H1 (cell line): Measurements from ENCODE around the gene ASXL2. TPM values are rescaled to one million over a fixed set of nuclear protein-coding genes. Genes with fewer than 3 reads are reported as not detected.

Source experiments
- CTCF ChIA-PET: fragments of 300-600 bp; sonication (Branson Sonifier 250); formaldehyde crosslinking; loops from one replicate; lab custom pipeline; 2021; ENCODE audit not compliant: partially characterized antibody; lab: Charles Lee
- POLR2A ChIA-PET: fragments of 300-600 bp; sonication (Branson Sonifier 250); formaldehyde crosslinking; loops from one replicate; lab custom pipeline; 2021; ENCODE audit warnings: inconsistent platforms; ENCODE audit not compliant: partially characterized antibody; lab: Charles Lee
- DNase-seq, 2 experiments: peaks; one replicate each; pipeline versions ENCODE4 v3.0.0 to v3.0.0-alpha.2; 2010 to 2022; ENCODE audit warnings: low spot score in 2 of 2, low read depth in 1 of 2, mixed read lengths in 1 of 2
- FAIRE-seq: peaks from 2 replicates; lab custom pipeline; 2011; peaks lifted over from hg19 to GRCh38; lab: Jason Lieb, UNC
- H2AFZ ChIP-seq: 2 replicates; pipeline ENCODE4 v1.8.1; 2012; ENCODE audit warnings: low read length, inconsistent platforms
- H2AK5ac ChIP-seq: 2 replicates; pipeline ENCODE4 v1.6.1; 2013; ENCODE audit warnings: low read depth, low read length
- H2BK120ac ChIP-seq: replicated peaks from 2 replicates; pipeline ENCODE3; 2013; ENCODE audit warnings: low read depth, low read length, inconsistent platforms
- H2BK12ac ChIP-seq: 2 replicates; pipeline ENCODE4 v1.6.1; 2013; ENCODE audit warnings: low read depth, low read length
- H2BK15ac ChIP-seq: 2 replicates; pipeline ENCODE4 v1.6.1; 2013; ENCODE audit warnings: low read length
- H2BK20ac ChIP-seq: 2 replicates; pipeline ENCODE4 v1.6.1; 2013; ENCODE audit warnings: low read length
- H2BK5ac ChIP-seq: 2 replicates; pipeline ENCODE4 v1.6.1; 2013; ENCODE audit warnings: low read depth, low read length
- H3K14ac ChIP-seq: 2 replicates; pipeline ENCODE4 v1.6.1; 2013; ENCODE audit warnings: inconsistent platforms; ENCODE audit not compliant: insufficient read length
- H3K18ac ChIP-seq: 2 replicates; pipeline ENCODE4 v1.6.1; 2013; ENCODE audit warnings: low read length; ENCODE audit errors: extremely low read depth
- H3K23ac ChIP-seq: 2 replicates; pipeline ENCODE4 v1.6.1; 2013; ENCODE audit warnings: inconsistent platforms; ENCODE audit not compliant: insufficient read length
- H3K23me2 ChIP-seq: 2 replicates; pipeline ENCODE4 v1.6.1; 2013; ENCODE audit warnings: low read depth, low read length
- H3K27ac ChIP-seq: 2 replicates; pipeline ENCODE4 v1.6.1; 2011; ENCODE audit warnings: low read depth, low read length, inconsistent platforms
- H3K27me3 ChIP-seq, 4 experiments: replicated peaks in 1 of 4; 1 replicate in 1 of 4; 2 replicates in 3 of 4; pipeline versions ENCODE4 v1.6.1 to v1.8.1; 2011 to 2013; ENCODE audit warnings: low read length in 3 of 4, mild to moderate bottlenecking in 3 of 4, inconsistent platforms in 2 of 4, mixed read lengths in 2 of 4, moderate library complexity in 1 of 4; ENCODE audit not compliant: control insufficient read depth in 3 of 4, insufficient read depth in 3 of 4; ENCODE audit errors: extremely low read depth in 1 of 4
- H3K36me3 ChIP-seq, 4 experiments: 2 replicates each; pipeline versions ENCODE4 v1.6.1 to v1.8.1; 2011 to 2013; ENCODE audit warnings: mild to moderate bottlenecking in 4 of 4, low read length in 3 of 4, moderate library complexity in 2 of 4, control low read depth in 1 of 4, inconsistent platforms in 1 of 4; ENCODE audit not compliant: insufficient read depth in 4 of 4, control insufficient read depth in 2 of 4
- H3K4ac ChIP-seq: replicated peaks from 2 replicates; pipeline ENCODE3; 2013; ENCODE audit warnings: low read length, low read depth, mixed read lengths, inconsistent platforms; ENCODE audit not compliant: insufficient read length
- H3K4me1 ChIP-seq, 4 experiments: replicated peaks in 1 of 4; 1 replicate in 1 of 4; 2 replicates in 3 of 4; pipeline versions ENCODE4 v1.6.1 to v1.8.1; 2011 to 2013; ENCODE audit warnings: low read length in 3 of 4, inconsistent platforms in 2 of 4, mixed read lengths in 1 of 4; ENCODE audit not compliant: insufficient read depth in 4 of 4, control insufficient read depth in 3 of 4
- H3K4me2 ChIP-seq, 2 experiments: 2 replicates each; pipeline versions ENCODE4 v1.6.1 to v1.8.1; 2011 to 2013; ENCODE audit warnings: low read depth in 2 of 2, low read length in 2 of 2, control low read depth in 1 of 2, inconsistent platforms in 1 of 2, mild to moderate bottlenecking in 1 of 2; ENCODE audit not compliant: insufficient read depth in 1 of 2
- H3K4me3 ChIP-seq, 4 experiments: fragments of 200-600, 300-600 bp in 1 of 4; sonication (generic), shearing (Covaris generic), sonication (Bioruptor Twin) in 1 of 4; 2 replicates each; pipeline versions ENCODE4 v1.5.1 to v1.8.1; 2011 to 2016; ENCODE audit warnings: low read length in 4 of 4, low read depth in 3 of 4, control low read depth in 2 of 4, inconsistent platforms in 2 of 4, mild to moderate bottlenecking in 2 of 4, mixed read lengths in 1 of 4, moderate library complexity in 1 of 4; ENCODE audit not compliant: insufficient read depth in 2 of 4; ENCODE audit errors: extremely low read depth in 1 of 4
- H3K56ac ChIP-seq: replicated peaks from 2 replicates; pipeline ENCODE3; 2013; ENCODE audit warnings: low read depth, mild to moderate bottlenecking, mixed read lengths, low read length, inconsistent platforms; ENCODE audit not compliant: insufficient read length
- H3K79me1 ChIP-seq: 2 replicates; pipeline ENCODE4 v1.6.1; 2013; ENCODE audit warnings: low read depth, low read length, control low read depth
- H3K79me2 ChIP-seq, 2 experiments: 2 replicates each; pipeline versions ENCODE4 v1.6.1 to v1.8.1; 2012 to 2013; ENCODE audit warnings: low read length in 2 of 2, mild to moderate bottlenecking in 2 of 2, inconsistent platforms in 1 of 2; ENCODE audit not compliant: insufficient read depth in 2 of 2, control insufficient read depth in 1 of 2
- H3K9ac ChIP-seq, 4 experiments: replicated peaks in 1 of 4; 1 replicate in 1 of 4; 2 replicates in 3 of 4; pipeline versions ENCODE4 v1.6.1 to v1.8.1; 2011 to 2013; ENCODE audit warnings: low read depth in 3 of 4, low read length in 3 of 4, control low read depth in 2 of 4, mild to moderate bottlenecking in 2 of 4, moderate library complexity in 2 of 4, inconsistent platforms in 1 of 4; ENCODE audit errors: extremely low read depth in 1 of 4
- H3K9me3 ChIP-seq, 2 experiments: 2 replicates each; pipeline versions ENCODE4 v1.6.1 to v1.8.1; 2012 to 2013; ENCODE audit warnings: mild to moderate bottlenecking in 2 of 2, moderate library complexity in 2 of 2, control low read depth in 1 of 2, inconsistent platforms in 1 of 2, low read depth in 1 of 2, low read length in 1 of 2, mixed read lengths in 1 of 2; ENCODE audit not compliant: insufficient read depth in 2 of 2
- H4K20me1 ChIP-seq, 2 experiments: replicated peaks in 1 of 2; 2 replicates each; pipeline versions ENCODE3 to v1.8.1; 2011 to 2013; ENCODE audit warnings: inconsistent platforms in 2 of 2, low read length in 2 of 2, mild to moderate bottlenecking in 1 of 2; ENCODE audit not compliant: insufficient read depth in 2 of 2, control insufficient read depth in 1 of 2
- H4K5ac ChIP-seq: 2 replicates; pipeline ENCODE4 v1.6.1; 2013; ENCODE audit warnings: low read length, low read depth, mixed read lengths, inconsistent platforms; ENCODE audit not compliant: insufficient read length
- H4K8ac ChIP-seq: 2 replicates; pipeline ENCODE4 v1.8.0; 2013; ENCODE audit warnings: mild to moderate bottlenecking, moderate library complexity, low read length, inconsistent platforms; ENCODE audit not compliant: insufficient read depth; ENCODE audit errors: extremely low read depth
- H4K91ac ChIP-seq: replicated peaks from 2 replicates; pipeline ENCODE3; 2013; ENCODE audit warnings: low read length, mixed read lengths, inconsistent platforms; ENCODE audit not compliant: insufficient read length
- CEBPB ChIP-seq: IDR thresholded peaks from 2 replicates; pipeline ENCODE4 v1.6.1; 2012; ENCODE audit warnings: low read depth, low read length
- CREB1 ChIP-seq: IDR thresholded peaks from 2 replicates; pipeline ENCODE4 v1.6.1; 2012; ENCODE audit warnings: inconsistent platforms
- E2F6 ChIP-seq: IDR thresholded peaks from 2 replicates; pipeline ENCODE4 v1.6.1; 2012; ENCODE audit warnings: inconsistent platforms
- HDAC2 ChIP-seq, 2 experiments: fragments of 300-600 bp in 1 of 2; sonication (generic) in 1 of 2; IDR thresholded peaks; 2 replicates each; pipeline ENCODE4 v1.6.1; 2011 to 2012; ENCODE audit warnings: low read depth in 2 of 2, low read length in 2 of 2, mild to moderate bottlenecking in 2 of 2, moderate library complexity in 2 of 2, borderline replicate concordance in 1 of 2, inconsistent platforms in 1 of 2
- PHF8 ChIP-seq: fragments of 200-600 bp; sonication (generic); conservative IDR thresholded peaks from 2 replicates; pipeline ENCODE4 v1.7.1; 2012; ENCODE audit warnings: low read depth, mild to moderate bottlenecking, inconsistent platforms, low read length, moderate library complexity
- POU5F1 ChIP-seq: IDR thresholded peaks from 2 replicates; pipeline ENCODE4 v1.6.1; 2011; ENCODE audit warnings: low read depth, mild to moderate bottlenecking, low read length, moderate library complexity
- RBBP5 ChIP-seq: IDR thresholded peaks from 2 replicates; pipeline ENCODE4 v1.7.1; 2012; ENCODE audit warnings: low read depth, mild to moderate bottlenecking, inconsistent platforms, low read length, moderate library complexity, borderline replicate concordance
- TBP ChIP-seq: IDR thresholded peaks from 2 replicates; pipeline ENCODE4 v1.6.1; 2011; ENCODE audit warnings: low read depth, low read length, improper control_type of control experiment
- TEAD4 ChIP-seq: IDR thresholded peaks from 2 replicates; pipeline ENCODE4 v1.6.1; 2012; ENCODE audit warnings: low read depth, low read length, inconsistent platforms, mixed read lengths
- WGBS, 2 experiments: shearing (Covaris generic) in 1 of 2; methylation state at CpG; one replicate each; pipeline versions ENCODE4 v1.1.6 to v1.1.7; 2013 to 2015; ENCODE audit warnings: low lambda C conversion rate in 2 of 2, mixed read lengths in 2 of 2, inconsistent platforms in 1 of 2, low coverage in 1 of 2, missing lambda C conversion rate in 1 of 2; ENCODE audit not compliant: insufficient replicate concordance in 2 of 2, insufficient coverage in 1 of 2, insufficient read length in 1 of 2; ENCODE audit errors: extremely low coverage in 1 of 2, missing lambda C conversion rate in 1 of 2; 5-methylcytosine and 5-hydroxymethylcytosine counted together
- polyA plus RNA-seq, 7 experiments: library from polyadenylated mRNA; depleted of rRNA in 3 of 7; stranded (reverse) in 5 of 7; unstranded in 2 of 7; fragments of >200 nt in 5 of 7; fragments of 200-250 nt in 2 of 7; gene quantifications; 1 replicate in 5 of 7; 2 replicates in 1 of 7; 4 replicates in 1 of 7; pipeline versions ENCODE4 v1.2.1 to v1.2.3, GENCODE V29; 2011 to 2013; ENCODE audit warnings: missing spikeins in 2 of 7, mixed read lengths in 2 of 7
- total RNA-seq: library from RNA; stranded (reverse); fragmentation: NEBNext Ultra II Directional; extraction: Animal tissue kit (Norgen Biotek cat#: 25700); gene quantifications from 2 replicates; pipeline ENCODE4 v1.2.1, GENCODE V29; 2021
- TF ChIP-seq, protein P1 (sequence below), 3 experiments: IDR thresholded peaks; 1 replicate in 2 of 3; 2 replicates in 1 of 3; pipeline versions ENCODE4 v1.5.1 to v1.6.1; 2011; ENCODE audit warnings: low read length in 3 of 3, mild to moderate bottlenecking in 3 of 3, inconsistent platforms in 2 of 3, low read depth in 1 of 3, moderate library complexity in 1 of 3; ENCODE audit not compliant: insufficient read depth in 1 of 3; ENCODE audit errors: control extremely low read depth in 1 of 3

ASXL2 gene
- total and polyA plus RNA-seq, 2 of the 8 experiments (the other 6 are each of a cell fraction or from before 2014, with no cell fraction given), result 7.2 to 41.3 TPM

- H3K9ac ChIP-seq, result no peak overlapping the region
- no peak overlapping the region for H4K91ac ChIP-seq
- no peak overlapping the region for H3K56ac ChIP-seq
- H4K5ac ChIP-seq, result no peak overlapping the region
- no peak overlapping the region for H3K27ac ChIP-seq
- H3K23ac ChIP-seq, result no peak overlapping the region
- 89% methylated on average over 2 of the region's 2 CpGs; no CpG with 5 or more reads in 1 of the 2 experiments for WGBS, 2 experiments
- H2BK15ac ChIP-seq, result no peak overlapping the region
- no peaks in the 10 kb centered on the region for H3K23me2 ChIP-seq
- no peaks in the 10 kb centered on the region for H3K27me3 ChIP-seq
- no peak overlapping the region for H2BK12ac ChIP-seq
- H2AK5ac ChIP-seq, result no peak overlapping the region
- H3K79me1 ChIP-seq, result no peaks in the 10 kb centered on the region
- CTCF ChIA-PET, result interaction anchor here (1.3 to 5.2 kb wide), 3 partner anchors 9 to 102 kb away, joined by 3 to 46 read pairs (median 16); no protein-coding TSS in a partner anchor
- POLR2A ChIA-PET, result no interaction called here
- H4K20me1 ChIP-seq, result no peaks in the 10 kb centered on the region
- H3K9me3 ChIP-seq, result peaks cover 0 to 5% of the 10 kb centered on the region in 2 experiments; a peak in 1 of 4 replicates
- no peak overlapping the region for H3K4me2 ChIP-seq
- H4K8ac ChIP-seq, result no peak overlapping the region
- no peak overlapping the region for H3K14ac ChIP-seq
- no peaks in the 10 kb centered on the region for H3K4me1 ChIP-seq
- no peak overlapping the region for H3K4me3 ChIP-seq
- DNase-seq, result no peak
- H3K79me2 ChIP-seq, result no peaks in the 10 kb centered on the region
- no peaks in the 10 kb centered on the region for H3K36me3 ChIP-seq
- FAIRE-seq, result no peak
- no peak overlapping the region for H3K18ac ChIP-seq
- no peak overlapping the region for H2AFZ ChIP-seq
- H3K4ac ChIP-seq, result no peak overlapping the region
- no peak overlapping the region for H2BK5ac ChIP-seq
- H2BK120ac ChIP-seq, result no peak overlapping the region
- H2BK20ac ChIP-seq, result no peak overlapping the region
- TF ChIP-seq HDAC2 (IDR thresholded peaks at IDR 0.05; ENCODE audit: borderline replicate concordance in 1 of 2, low read depth in 2 of 2, low read length in 2 of 2), result no peak
- TF ChIP-seq, protein P1, sequence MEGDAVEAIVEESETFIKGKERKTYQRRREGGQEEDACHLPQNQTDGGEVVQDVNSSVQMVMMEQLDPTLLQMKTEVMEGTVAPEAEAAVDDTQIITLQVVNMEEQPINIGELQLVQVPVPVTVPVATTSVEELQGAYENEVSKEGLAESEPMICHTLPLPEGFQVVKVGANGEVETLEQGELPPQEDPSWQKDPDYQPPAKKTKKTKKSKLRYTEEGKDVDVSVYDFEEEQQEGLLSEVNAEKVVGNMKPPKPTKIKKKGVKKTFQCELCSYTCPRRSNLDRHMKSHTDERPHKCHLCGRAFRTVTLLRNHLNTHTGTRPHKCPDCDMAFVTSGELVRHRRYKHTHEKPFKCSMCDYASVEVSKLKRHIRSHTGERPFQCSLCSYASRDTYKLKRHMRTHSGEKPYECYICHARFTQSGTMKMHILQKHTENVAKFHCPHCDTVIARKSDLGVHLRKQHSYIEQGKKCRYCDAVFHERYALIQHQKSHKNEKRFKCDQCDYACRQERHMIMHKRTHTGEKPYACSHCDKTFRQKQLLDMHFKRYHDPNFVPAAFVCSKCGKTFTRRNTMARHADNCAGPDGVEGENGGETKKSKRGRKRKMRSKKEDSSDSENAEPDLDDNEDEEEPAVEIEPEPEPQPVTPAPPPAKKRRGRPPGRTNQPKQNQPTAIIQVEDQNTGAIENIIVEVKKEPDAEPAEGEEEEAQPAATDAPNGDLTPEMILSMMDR (IDR thresholded peaks at IDR 0.05; ENCODE audit: control extremely low read depth in 1 of 3, insufficient read depth in 1 of 3, low read depth in 1 of 3, low read length in 3 of 3), result no peak
- TF ChIP-seq TBP, result no peak
- TF ChIP-seq POU5F1, result no peak
- no peak for TF ChIP-seq CEBPB
- TF ChIP-seq PHF8, result no peak
- no peak for TF ChIP-seq CREB1
- TF ChIP-seq RBBP5, result no peak
- no peak for TF ChIP-seq TEAD4
- no peak for TF ChIP-seq E2F6
Observed at GRCh38 chr2:25709349-25709748, 168.9 kb downstream of the ASXL2 start.
